ENCODE measurements around the gene CHST6.
"Not testable (repeated sequence)": the region's sequence is repeated elsewhere in the genome, so short reads cannot be mapped to it uniquely, and the experiment has no call there.

CHST6 gene

GRCh38 chr16:75502916-75503605 lies 7.8 kb upstream of the CHST6 start:
- no peak for DNase-seq

DNA sequence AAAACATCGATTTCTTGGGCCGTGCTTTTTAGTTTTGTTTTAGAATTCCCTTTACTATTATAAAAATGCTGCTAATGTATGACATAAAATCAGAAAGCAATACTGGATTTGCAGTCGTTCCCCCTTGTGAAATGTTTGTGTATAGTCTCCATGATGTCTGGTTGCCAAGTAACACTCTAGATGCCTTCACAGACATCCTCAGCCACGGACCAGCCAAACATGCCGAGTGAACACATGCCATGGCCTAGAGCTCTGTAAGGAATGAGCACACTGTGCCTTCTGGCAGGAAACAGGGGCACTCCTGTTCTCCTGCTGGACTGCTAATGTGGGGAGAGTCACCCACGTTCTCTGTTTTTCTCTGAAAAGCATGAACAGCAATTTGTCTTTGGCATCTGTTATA lies 6.6 kb upstream of the CHST6 start:
- DNase-seq: not testable (repeated sequence)

GRCh38 chr16:75501359-75501758 lies 6.1 kb upstream of the CHST6 start:
- no peak for DNase-seq

GRCh38 chr16:75498605-75499322 lies 3.5 kb upstream of the CHST6 start:
- not testable (repeated sequence) for DNase-seq

DNA sequence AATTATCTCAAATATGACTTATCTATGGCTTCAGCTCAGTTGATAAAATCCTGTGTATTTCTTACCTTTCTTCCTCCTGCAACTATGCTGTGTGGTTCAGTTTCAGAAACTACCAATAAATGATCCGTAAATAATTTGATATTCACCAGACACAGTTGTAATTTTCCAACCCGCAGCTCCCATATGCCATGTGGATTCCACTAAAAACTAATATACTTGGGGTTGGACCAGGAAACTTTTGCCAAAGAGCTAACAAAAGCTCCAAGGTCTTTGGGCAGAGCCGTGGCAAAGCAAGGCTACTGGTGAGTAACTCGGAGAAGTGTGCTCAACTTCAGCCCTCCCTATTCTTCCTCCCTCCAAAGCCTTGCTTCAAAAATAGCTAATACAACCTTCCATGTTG lies 2.3 kb upstream of the CHST6 start:
- DNase-seq: no peak

DNA sequence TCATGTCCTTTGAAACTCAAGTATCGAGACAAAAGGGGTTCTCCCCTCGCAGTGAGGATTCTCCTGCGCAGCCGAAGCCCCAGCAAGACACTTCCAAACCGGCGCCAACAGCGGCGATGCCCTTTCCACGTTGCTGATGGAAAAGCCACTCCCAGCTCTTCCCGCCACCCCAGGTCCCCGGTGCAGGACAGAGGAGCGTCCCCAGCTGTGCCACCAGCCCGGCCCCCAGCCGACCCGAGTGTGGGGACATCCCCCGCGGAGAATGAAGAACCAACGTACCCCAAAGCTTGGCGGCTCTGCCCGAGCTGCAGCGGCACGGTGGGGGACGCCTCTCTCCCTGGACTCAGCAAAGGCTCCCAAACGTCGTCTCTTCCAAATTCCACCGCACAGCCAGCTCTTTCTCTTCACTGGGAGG lies 573 bp downstream of the CHST6 start:
- DNase-seq: no peak

- DNase-seq: no peak
Measured at GRCh38 chr16:75494184-75494583, 1.1 kb downstream of the CHST6 start.

GRCh38 chr16:75491876-75492275 lies 3.4 kb downstream of the CHST6 start:
- no peak for DNase-seq

- no peak for DNase-seq
Measured at GRCh38 chr16:75488322-75488721, 6.9 kb downstream of the CHST6 start.

DNA sequence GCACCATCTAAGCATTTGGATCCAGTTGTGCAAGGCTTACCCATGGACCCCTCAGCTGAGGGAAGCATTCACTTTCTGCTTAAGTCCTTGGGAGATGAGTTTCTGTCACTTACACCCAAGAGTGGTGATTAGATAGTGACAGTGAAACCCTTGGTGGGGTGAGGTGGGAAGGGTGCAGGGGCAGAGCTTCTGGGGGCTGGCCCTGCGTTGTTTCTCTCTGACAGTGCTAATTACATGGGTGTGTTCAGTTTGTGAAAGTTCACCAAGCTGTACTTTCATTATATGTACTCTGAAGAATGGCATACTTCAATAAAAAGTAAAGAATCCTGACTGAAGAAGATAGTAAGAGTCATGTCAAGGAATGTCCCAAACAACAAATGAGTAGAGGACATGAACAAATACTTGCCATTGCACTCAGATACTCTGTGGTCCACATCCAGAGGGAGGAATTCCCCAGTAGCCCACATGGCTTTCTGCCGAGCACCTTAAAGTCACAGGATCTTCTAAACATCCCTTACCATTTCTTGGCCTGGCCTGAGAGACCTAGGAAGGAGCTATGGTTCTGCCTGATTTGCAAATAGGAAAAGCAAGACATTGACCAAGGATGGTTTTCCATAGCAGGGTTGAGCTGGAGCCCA lies 8.4 kb downstream of the CHST6 start:
- no peak for DNase-seq

DNA sequence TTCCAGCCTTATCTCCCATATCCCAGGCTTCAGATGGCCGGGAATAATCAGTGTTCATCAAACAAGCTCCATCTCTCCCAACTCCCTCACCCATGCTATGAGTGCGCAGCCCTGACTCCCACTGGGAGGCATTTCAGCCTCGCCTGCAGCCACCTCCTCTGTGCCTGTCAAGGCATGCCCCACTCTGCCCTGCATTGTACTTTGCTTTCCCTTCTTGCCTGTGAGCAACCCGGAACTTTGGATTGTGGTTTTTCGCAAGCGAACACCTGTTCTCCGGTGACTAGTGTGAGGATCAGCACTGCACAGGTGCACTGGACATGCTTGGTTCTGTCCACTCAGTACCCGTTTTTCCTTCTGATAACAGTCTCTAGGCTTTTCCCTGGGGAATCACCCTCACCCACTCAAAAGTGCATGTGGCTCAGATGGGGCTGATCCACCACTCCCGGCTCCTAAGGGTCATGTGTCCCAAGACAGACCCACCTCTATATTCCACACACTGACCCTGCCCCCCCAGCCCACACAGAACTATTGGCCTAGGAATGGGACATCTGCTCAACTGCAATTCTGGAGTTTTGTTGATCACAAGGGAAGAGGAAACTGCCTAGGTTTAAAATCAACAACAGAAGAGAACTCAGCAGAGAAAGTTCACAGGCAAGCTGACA lies 9.1 kb downstream of the CHST6 start:
- DNase-seq: no peak

DNA sequence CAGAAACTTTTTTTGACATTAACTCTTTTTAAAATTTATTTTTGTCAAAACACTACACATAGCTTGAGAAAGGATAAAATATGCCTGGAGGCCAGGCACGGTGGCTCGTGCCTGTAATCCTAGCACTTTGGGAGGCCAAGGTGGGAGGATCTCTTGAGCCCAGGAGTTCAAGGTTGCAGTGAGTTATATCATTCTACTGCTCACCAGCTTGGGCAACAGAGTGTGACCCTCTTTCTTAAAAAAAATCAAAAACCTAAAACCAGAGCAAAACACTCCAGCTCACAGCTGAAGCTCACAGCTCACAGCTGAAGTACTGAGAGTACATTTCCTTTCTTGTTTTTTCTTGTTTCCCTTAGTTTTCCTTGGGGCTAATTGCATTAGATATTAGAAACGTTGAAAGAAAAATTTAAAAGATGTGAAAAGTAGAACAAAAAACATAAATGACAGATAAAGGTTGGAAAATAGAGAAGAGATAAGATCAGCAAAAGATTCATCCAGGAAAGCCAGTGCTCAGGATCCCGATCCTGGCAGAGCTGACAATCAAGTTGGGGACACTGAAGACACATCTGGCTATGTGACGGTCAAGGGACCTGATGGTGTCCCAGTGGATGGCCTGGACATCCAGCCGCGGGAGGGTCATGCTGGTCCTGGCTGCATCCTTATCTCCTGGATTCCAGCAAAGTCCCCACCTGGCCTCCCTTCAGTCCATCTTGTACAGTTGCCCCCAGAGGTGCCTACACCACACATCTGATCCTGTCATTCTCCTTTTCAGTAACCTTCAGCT lies 9.8 kb downstream of the CHST6 start:
- no peak for DNase-seq

GRCh38 chr16:75483222-75483621 lies 12.0 kb downstream of the CHST6 start:
- DNase-seq: no peak

DNA sequence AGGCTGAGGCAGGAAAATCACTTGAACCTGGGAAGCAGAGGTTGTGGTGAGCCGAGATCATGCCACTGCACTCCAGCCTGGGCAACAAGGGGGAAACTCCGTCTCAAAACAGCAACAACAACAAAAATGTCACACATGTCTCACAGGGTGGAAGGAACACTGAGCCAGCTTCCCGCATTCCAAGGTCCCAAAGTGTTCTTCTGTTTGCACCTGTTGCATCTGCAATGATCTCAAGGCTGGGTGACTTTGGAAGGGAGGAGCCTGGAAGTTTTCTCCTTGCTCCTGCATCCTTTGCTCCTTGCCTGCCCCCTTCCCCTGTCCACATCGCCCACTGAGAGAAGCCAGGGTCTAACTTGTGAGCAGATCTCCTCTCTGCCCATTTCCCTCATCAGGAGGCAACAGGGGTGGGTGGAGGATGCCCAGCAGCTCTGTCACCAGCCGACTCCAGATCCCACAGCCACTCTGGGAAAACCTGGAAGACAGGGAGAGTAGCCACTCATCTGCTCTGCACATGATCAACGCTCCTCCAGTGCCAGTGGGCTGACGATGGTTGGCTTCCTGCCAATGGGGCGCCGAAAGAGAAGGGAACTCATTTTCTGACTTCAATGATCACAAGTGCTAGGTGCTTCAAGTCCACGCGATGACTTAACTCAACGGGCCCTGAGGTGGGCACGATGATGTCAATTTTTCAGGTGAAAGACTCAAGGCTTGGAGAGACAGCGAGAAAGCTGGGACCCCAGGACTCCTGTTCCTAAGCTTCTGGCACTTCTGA lies 12.6 kb downstream of the CHST6 start:
- DNase-seq: no peak

- DNase-seq: no peak
Measured at GRCh38 chr16:75481475-75481874, 13.8 kb downstream of the CHST6 start.

DNA sequence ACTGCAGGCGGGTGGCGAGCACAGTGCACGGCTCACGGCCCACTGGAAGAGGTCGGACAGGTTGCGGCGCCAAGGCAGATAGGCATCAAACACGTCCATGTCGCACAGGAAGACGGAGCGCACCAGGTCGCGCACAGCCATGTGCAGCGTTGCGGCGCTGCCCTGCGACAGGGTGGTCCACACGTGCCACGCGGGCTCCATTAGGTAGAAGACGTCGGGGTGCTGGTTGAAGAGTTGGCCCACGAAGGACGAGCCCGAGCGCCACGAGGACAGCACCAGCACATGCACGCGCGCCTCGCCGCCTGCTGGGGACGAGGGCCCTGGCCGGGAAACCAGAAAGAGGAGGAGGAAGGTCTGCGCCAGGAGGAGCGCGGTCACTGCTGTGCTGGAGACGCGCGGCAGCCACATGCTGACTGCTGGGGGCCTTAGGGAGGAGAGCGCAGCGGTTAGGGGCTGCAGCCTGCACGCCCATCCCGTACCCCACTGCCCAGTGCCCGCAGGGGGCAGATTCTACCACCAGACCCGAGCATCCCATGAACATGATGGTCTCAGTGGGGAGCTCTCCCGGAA lies 15.7 kb downstream of the CHST6 start:
- no peak for DNase-seq

DNA sequence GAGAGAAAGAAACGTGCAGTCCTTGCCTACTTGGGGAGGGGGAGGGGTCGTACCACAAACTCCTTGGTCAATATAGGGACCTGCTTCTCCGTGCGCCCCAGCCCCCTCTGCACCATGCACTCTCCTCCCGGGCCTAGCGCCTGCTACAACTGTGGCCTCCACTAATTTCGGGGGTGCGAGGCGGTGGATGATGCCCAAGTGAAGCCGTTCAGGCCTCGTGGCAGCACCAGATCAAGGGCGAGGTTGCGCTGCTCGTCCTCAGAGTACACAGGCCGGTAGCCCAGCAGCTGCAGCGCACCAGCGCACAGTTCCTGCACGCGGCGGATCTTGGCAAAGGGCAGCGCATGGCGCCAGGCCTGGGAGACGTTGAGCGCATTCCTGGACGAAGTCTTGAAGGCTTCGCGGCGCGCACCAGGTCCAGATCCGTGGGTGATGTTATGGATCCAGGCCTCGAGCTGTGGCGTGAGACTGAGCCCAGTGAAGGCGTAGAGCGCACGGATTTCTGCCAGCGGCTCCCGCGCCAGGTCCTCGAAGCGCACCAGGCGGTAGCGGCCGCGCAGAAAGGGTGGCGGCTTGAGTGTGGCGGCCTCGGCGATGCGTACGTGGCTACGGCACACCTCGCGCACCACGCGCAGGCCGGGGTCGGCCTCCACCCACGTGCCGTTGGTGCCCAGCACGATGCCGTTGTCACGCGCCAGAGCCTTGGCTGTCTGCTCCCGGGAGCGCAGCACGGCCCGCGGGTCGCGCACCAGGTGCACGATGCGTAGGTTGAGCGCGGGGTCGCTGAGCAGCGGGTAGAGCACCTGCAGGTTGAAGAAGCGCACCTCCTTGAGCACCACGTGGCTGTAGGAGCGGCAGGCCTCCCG lies 16.5 kb downstream of the CHST6 start:
- no peak for DNase-seq

DNA sequence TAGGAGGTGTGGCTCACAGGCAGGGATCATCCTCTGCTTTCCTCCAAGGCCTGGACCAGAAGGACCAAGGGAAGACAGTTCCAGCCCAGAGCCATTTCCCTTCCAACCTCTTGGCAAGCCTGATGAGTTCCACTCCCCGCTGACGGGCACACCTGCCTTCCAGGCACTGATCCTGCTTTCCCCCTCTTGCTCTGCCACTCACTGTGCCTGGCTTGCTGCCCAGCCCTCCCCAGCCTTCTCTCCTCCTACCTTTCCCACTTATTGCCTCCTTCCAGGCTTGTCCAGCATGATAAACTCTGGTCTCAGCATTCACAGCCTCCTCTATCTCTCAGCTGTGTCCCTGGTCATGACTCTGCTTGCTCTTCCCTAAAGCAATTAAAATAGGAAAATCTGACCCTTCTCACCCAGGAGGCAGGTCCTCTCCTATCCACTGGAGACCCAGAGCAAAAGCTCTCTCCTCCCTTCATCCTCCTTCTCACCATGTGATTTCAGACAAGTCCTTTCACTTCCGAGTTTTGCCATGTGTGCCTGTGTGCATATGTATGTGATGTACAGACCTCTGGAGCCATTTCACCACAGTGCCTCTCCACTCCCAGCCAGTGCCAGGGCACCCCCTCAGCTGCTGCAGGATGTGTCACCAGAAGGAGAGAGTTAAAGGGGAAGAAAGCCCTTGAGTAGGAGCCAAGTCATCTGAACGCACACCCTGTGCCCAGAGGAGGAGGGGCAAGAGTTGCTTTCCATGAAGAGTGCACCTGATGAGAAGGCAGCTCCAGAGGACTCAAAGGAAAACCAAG lies 17.4 kb downstream of the CHST6 start:
- DNase-seq: no peak

GRCh38 chr16:75476817-75477216 lies 18.4 kb downstream of the CHST6 start:
- DNase-seq: no peak

DNA sequence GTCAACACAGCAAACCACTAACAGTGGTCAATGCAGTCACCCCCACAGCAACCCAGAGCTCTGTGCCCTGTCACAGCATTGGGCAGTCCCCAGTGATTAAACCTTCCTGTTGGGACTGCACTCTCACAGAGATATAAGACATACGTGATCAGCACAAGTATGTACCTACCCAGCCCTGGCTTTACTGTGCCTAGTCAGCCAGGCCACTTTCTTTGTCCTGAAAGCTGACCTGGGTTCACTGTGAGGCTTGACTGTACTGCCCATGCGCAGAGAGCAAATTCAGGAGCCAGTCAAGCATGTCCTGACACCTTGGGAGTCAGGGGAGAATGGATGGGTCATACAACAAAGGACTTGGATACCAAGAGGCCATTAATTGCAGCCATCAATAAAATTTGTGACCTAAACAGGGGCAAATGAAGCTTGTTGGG lies 19.8 kb downstream of the CHST6 start:
- no peak for DNase-seq

Data from NK-92 treated with Interleukin-12 subunit alpha and Interleukin-12 subunit beta, amount 100 ng/mL, for 24 hours (cell line).